Stimulated activated CD4-positive, alpha-beta T cell treated with anti-CD3 and anti-CD28 coated beads, Interleukin-4, amount 100 ng/mL, for 24 hours (primary cell): ENCODE results near the gene STK25.
"Not testable (repeated sequence)": the region's sequence is repeated elsewhere in the genome, so short reads cannot be mapped to it uniquely, and the experiment has no call there.

Experiments used
- DNase-seq: peaks from one replicate; pipeline ENCODE4 v3.0.0-alpha.2; 2020

The STK25 gene

GRCh38 chr2:241461693-241462677, 46.4 kb downstream of the STK25 start:
- no peak for DNase-seq

GRCh38 chr2:241460631-241461030, 47.8 kb downstream of the STK25 start:
- DNase-seq, result no peak

GRCh38 chr2:241459520-241459919, 48.9 kb downstream of the STK25 start:
- DNase-seq, result no peak

- DNase-seq, result no peak
These were observed 49.7 kb downstream of the STK25 start for GRCh38 chr2:241458687-241459086.

GRCh38 chr2:241456546-241456945, 51.8 kb downstream of the STK25 start:
- no peak for DNase-seq

GRCh38 chr2:241454837-241455485, 53.4 kb downstream of the STK25 start:
- no peak for DNase-seq

- DNase-seq, result not testable (repeated sequence)
These were observed 54.5 kb downstream of the STK25 start for GRCh38 chr2:241453919-241454318.

- DNase-seq, result no peak
These were observed 56.4 kb downstream of the STK25 start for GRCh38 chr2:241451840-241452506.

- not testable (repeated sequence) for DNase-seq
These were observed 58.3 kb downstream of the STK25 start for GRCh38 chr2:241450092-241450491.

GRCh38 chr2:241445426-241445825, 63.0 kb downstream of the STK25 start:
- no peak for DNase-seq

GRCh38 chr2:241443486-241444223, 64.7 kb downstream of the STK25 start:
- peak; percentile 94 for DNase-seq
